ENCODE measurements around the gene MPC1.
"Not testable (repeated sequence)": the region's sequence is repeated elsewhere in the genome, so short reads cannot be mapped to it uniquely, and the experiment has no call there.

DNA sequence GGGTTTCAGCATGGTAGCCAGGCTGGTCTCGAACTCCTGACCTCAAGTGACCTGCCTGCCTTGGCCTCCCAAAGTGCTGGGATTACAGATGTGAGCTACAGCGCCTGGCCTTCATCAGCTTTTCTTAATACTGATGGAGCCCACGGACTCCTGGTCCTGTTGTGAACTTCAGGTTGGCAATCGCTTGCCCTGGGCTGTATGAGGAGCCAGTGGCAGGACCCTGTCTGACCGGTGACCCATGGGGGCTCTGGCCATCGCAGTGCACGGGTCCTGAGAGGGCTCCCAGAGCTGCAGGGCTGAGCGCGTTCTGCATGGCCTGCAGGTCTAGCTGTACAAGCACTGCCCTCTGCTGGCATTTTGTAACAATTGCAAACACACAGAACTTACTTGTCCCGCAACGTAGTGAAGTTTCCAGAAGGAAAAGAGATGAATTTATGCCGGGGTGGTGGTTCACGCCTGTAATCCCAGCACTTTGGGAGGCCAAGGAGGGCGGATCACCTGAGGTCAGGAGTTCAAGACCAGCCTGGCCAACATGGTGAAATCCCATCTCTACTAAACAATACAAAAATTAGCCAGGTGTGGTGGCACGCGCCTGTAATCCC is 18.0 kb upstream of the MPC1 start:
- TF ChIP-seq POLR2A (IDR thresholded peaks at IDR 0.05; ENCODE audit: low read length); GATA1 (IDR thresholded peaks at IDR 0.05; ENCODE audit: low read depth, low read length): not testable (repeated sequence)

Data from erythroblast (primary cell).